ENCODE data around the gene CLEC20A.
"Not testable (repeated sequence)": the region's sequence is repeated elsewhere in the genome, so short reads cannot be mapped to it uniquely, and the experiment has no call there.

CLEC20A gene

GRCh38 chr1:178503849-178504248 is 7.1 kb upstream of the CLEC20A start:
- ChIA-PET CTCF (interaction anchor here (0.6 to 2.4 kb wide), 8 partner anchors 9 to 575 kb away, joined by 3 to 9 read pairs (median 4); no protein-coding TSS in a partner anchor), POLR2A (no interaction called here)
- Histone ChIP-seq H3K4me1 (ENCODE audit: control insufficient read depth, insufficient read depth, low read length) (no peaks in the 10 kb centered on the region), H3K36me3 (ENCODE audit: control insufficient read depth in 2 of 2, insufficient read depth in 1 of 2, low read length in 2 of 2) (no peaks in the 10 kb centered on the region), H3K27ac (ENCODE audit: extremely low read depth, low read depth, low read length) (no peak overlapping the region), H3K4me3 (ENCODE audit: low read depth, low read length) (no peak overlapping the region), H3K9me3 (ENCODE audit: control insufficient read depth, insufficient read depth, low read depth, low read length) (no peaks in the 10 kb centered on the region)
- TF ChIP-seq PRDM6 (tag by site-specific recombination; IDR thresholded peaks at IDR 0.05) (no peak), ZNF785 (tag by site-specific recombination; IDR thresholded peaks at IDR 0.05) (no peak), ZNF48 (tag by site-specific recombination; IDR thresholded peaks at IDR 0.05) (no peak)

- H3K36me3 ChIP-seq (ENCODE audit: control insufficient read depth in 2 of 2, insufficient read depth in 1 of 2, low read length in 2 of 2); H3K4me1 ChIP-seq (ENCODE audit: control insufficient read depth, insufficient read depth, low read length); H3K27ac ChIP-seq (ENCODE audit: extremely low read depth, low read depth, low read length); H3K9me3 ChIP-seq (ENCODE audit: control insufficient read depth, insufficient read depth, low read depth, low read length); POLR2A ChIA-PET; H3K4me3 ChIP-seq (ENCODE audit: low read depth, low read length): not testable (repeated sequence)
- CTCF ChIA-PET = interaction anchor here (0.6 to 3.3 kb wide), 8 partner anchors 8 to 767 kb away, joined by 3 to 31 read pairs (median 4); no protein-coding TSS in a partner anchor
These were observed 6.6 kb upstream of the CLEC20A start for GRCh38 chr1:178503316-178503715.

- H3K27ac ChIP-seq (ENCODE audit: extremely low read depth, low read depth, low read length) = no peak overlapping the region
- POLR2A ChIA-PET = no interaction called here
- CTCF ChIA-PET = interaction anchor here (0.7 to 3.3 kb wide), 5 partner anchors 11 to 768 kb away, joined by 3 to 31 read pairs (median 9); no protein-coding TSS in a partner anchor
- H3K36me3 ChIP-seq (ENCODE audit: control insufficient read depth in 2 of 2, insufficient read depth in 1 of 2, low read length in 2 of 2) = no peaks in the 10 kb centered on the region
- no peaks in the 10 kb centered on the region for H3K4me1 ChIP-seq (ENCODE audit: control insufficient read depth, insufficient read depth, low read length)
- TF ChIP-seq BCL11B (tag by site-specific recombination; IDR thresholded peaks at IDR 0.05; ENCODE audit: low read depth) = no peak
- no peak for TF ChIP-seq ZNF184 (tag by site-specific recombination; IDR thresholded peaks at IDR 0.05)
- TF ChIP-seq ZNF645 (tag by site-specific recombination; IDR thresholded peaks at IDR 0.05) = no peak
- TF ChIP-seq ZNF274 (IDR thresholded peaks at IDR 0.05; ENCODE audit: low read length) = no peak
- TF ChIP-seq ZNF274 (tag by site-specific recombination; IDR thresholded peaks at IDR 0.05; ENCODE audit: borderline replicate concordance) = no peak
- no peak for TF ChIP-seq ZBTB17 (tag by site-specific recombination; IDR thresholded peaks at IDR 0.05)
- TF ChIP-seq ZNF335 (tag by site-specific recombination; conservative IDR thresholded peaks at IDR 0.05) = no peak
- TF ChIP-seq ZNF366 (tag by site-specific recombination; conservative IDR thresholded peaks at IDR 0.05) = no peak
- TF ChIP-seq ZNF600 (tag by site-specific recombination; IDR thresholded peaks at IDR 0.05) = no peak
- no peaks in the 10 kb centered on the region for H3K9me3 ChIP-seq (ENCODE audit: control insufficient read depth, insufficient read depth, low read depth, low read length)
- H3K4me3 ChIP-seq (ENCODE audit: low read depth, low read length) = no peak overlapping the region
These were observed 6.1 kb upstream of the CLEC20A start for GRCh38 chr1:178502856-178503255.

GRCh38 chr1:178502330-178502714 is 5.6 kb upstream of the CLEC20A start:
- Histone ChIP-seq H3K27ac (ENCODE audit: extremely low read depth, low read depth, low read length) (no peak overlapping the region), H3K9me3 (ENCODE audit: control insufficient read depth, insufficient read depth, low read depth, low read length) (no peaks in the 10 kb centered on the region), H3K4me3 (ENCODE audit: low read depth, low read length) (no peak overlapping the region), H3K4me1 (ENCODE audit: control insufficient read depth, insufficient read depth, low read length) (no peaks in the 10 kb centered on the region), H3K36me3 (ENCODE audit: control insufficient read depth in 2 of 2, insufficient read depth in 1 of 2, low read length in 2 of 2) (no peaks in the 10 kb centered on the region)
- ChIA-PET POLR2A (no interaction called here), CTCF (interaction anchor here (0.5 to 4.1 kb wide), 61 partner anchors 9 to 838 kb away, joined by 3 to 63 read pairs (median 4); partner anchors contain the start of gene TEX35)
- no peak for TF ChIP-seq MYNN (tag by site-specific recombination; IDR thresholded peaks at IDR 0.05; ENCODE audit: borderline replicate concordance)
- TF ChIP-seq ZNF449 (tag by site-specific recombination; IDR thresholded peaks at IDR 0.05) = no peak
- TF ChIP-seq MZF1 (tag by site-specific recombination; IDR thresholded peaks at IDR 0.05; ENCODE audit: borderline replicate concordance) = no peak
- no peak for TF ChIP-seq ELK4 (IDR thresholded peaks at IDR 0.05; ENCODE audit: borderline replicate concordance, low read depth, low read length)
- TF ChIP-seq ZNF76 (tag by site-specific recombination; IDR thresholded peaks at IDR 0.05; ENCODE audit: borderline replicate concordance, low read depth) = no peak
- no peak for TF ChIP-seq MEIS1 (CRISPR knock-in tag; IDR thresholded peaks at IDR 0.05; ENCODE audit: borderline replicate concordance)
- no peak for TF ChIP-seq SCRT1 (tag by site-specific recombination; IDR thresholded peaks at IDR 0.05; ENCODE audit: borderline replicate concordance)
- TF ChIP-seq ZNF426 (tag by site-specific recombination; IDR thresholded peaks at IDR 0.05) = no peak
- TF ChIP-seq ZNF311 (tag by site-specific recombination; IDR thresholded peaks at IDR 0.05; ENCODE audit: borderline replicate concordance) = no peak
- no peak for TF ChIP-seq ZNF610 (tag by site-specific recombination; IDR thresholded peaks at IDR 0.05; ENCODE audit: borderline replicate concordance)
- no peak for TF ChIP-seq GLIS2 (tag by site-specific recombination; IDR thresholded peaks at IDR 0.05)
